Psoas muscle (tissue), 8 donors: Measurements from ENCODE around the gene SIGLEC14. TPM values are rescaled to one million over a fixed set of nuclear protein-coding genes. Genes with fewer than 3 reads are reported as not detected.

Source experiments
- ATAC-seq, 4 donors: fragments of 200-7000 bp; cut with Tn5 transposase; one replicate each; pipeline ENCODE4 v1.9.1; 2020; ENCODE audit warnings: moderate library complexity in 3 of 4, mild to moderate bottlenecking in 2 of 4
- DNase-seq, 2 donors: peaks; one replicate each; pipeline ENCODE4 v3.0.0-alpha.2; 2020
- H3K27ac ChIP-seq: fragments of 200-600 bp; one replicate; pipeline ENCODE4 v1.8.0; 2022
- H3K27me3 ChIP-seq, 3 donors: fragments of 200-600 bp in 1 of 3; one replicate each; pipeline versions ENCODE4 v1.6.1 to v1.8.0; 2013 to 2022; ENCODE audit warnings: low read length in 2 of 3, mild to moderate bottlenecking in 2 of 3, moderate library complexity in 1 of 3; ENCODE audit not compliant: insufficient read depth in 3 of 3
- H3K36me3 ChIP-seq, 2 donors: fragments of 200-600 bp in 1 of 2; one replicate each; pipeline versions ENCODE4 v1.6.1 to v1.8.0; 2013 to 2022; ENCODE audit warnings: low read depth in 1 of 2, mild to moderate bottlenecking in 1 of 2, moderate library complexity in 1 of 2; ENCODE audit not compliant: insufficient read depth in 1 of 2
- H3K4me1 ChIP-seq: fragments of 200-600 bp; one replicate; pipeline ENCODE4 v1.8.0; 2022
- H3K4me3 ChIP-seq: fragments of 200-600 bp; one replicate; pipeline ENCODE4 v1.8.0; 2022; ENCODE audit warnings: mild to moderate bottlenecking
- H3K9me3 ChIP-seq: fragments of 200-600 bp; one replicate; pipeline ENCODE4 v1.8.0; 2022
- CTCF ChIP-seq: fragments of 200-600 bp; IDR thresholded peaks from one replicate; pipeline ENCODE4 v1.8.0; 2022; ENCODE audit warnings: antibody characterized with exemption
- whole genome bisulfite sequencing, 3 donors: extraction: QIAGEN DNeasy Blood & Tissue Kit; methylation state at CpG; one replicate each; pipeline versions ENCODE4 v1.1.6 to v1.1.7; 2013; 5-methylcytosine and 5-hydroxymethylcytosine counted together
- intact Hi-C, 2 donors: fragments of 100-400 bp; cut with DNase I; formaldehyde crosslinking; loops; one replicate each; pipeline versions ENCODE4 v1.11.0 to v1.14.2; 2022
- polyA plus RNA-seq, 3 donors: library from polyadenylated mRNA; stranded (reverse); fragments of 200-250 nt; gene quantifications; one replicate each; pipeline ENCODE4 v1.2.3, GENCODE V29; 2013
- total RNA-seq, 4 donors: library from RNA; stranded (reverse); fragmentation: NEBNext Ultra II Directional in 2 of 4; extraction: Animal tissue kit (Norgen Biotek cat#: 25700) in 2 of 4; gene quantifications; one replicate each; pipeline versions ENCODE4 v1.2.1 to v1.2.4, GENCODE V29; 2021 to 2023
- donor health status: healthy with polysubstance abuse.
- donor health status: DM: no; HTN: no; CAD: no; lungs with moderate emphysema.
- donor health status: Bipolar disorder and iron deficiency.
- donor health status: healthy.
- donor health status: DM: yes; HTN: yes; CAD: no.
- donor health status: DM: no; HTN: no; CAD: no.
- donor health status: DM: no; HTN: no; CAD: no.
- donor health status: DM: yes; HTN: yes; CAD: no.

Gene SIGLEC14
- total and polyA plus RNA-seq, 7 donors = 0.07 to 1.9 (median 0.93) TPM

- intact Hi-C loops = no loop called here
- Histone ChIP-seq H3K4me1 (no peaks in the 10 kb centered on the region), H3K9me3 (no peaks in the 10 kb centered on the region), H3K36me3 (no peaks in the 10 kb centered on the region), H3K27ac (no peak overlapping the region), H3K27me3 (peaks cover 0 to 6% (median 0%) of the 10 kb centered on the region in 3 donors), H3K4me3 (no peak overlapping the region)
- no peak for DNase-seq
- no peak for ATAC-seq
- no peak for TF ChIP-seq CTCF
- WGBS, 3 donors = 79 to 82% (median 80%) methylated on average over 14 of the region's 14 CpGs
Measured at GRCh38 chr19:51628153-51628939, 18.3 kb downstream of the SIGLEC14 start.

GRCh38 chr19:51627491-51628138 is 19.0 kb downstream of the SIGLEC14 start:
- H3K9me3 ChIP-seq = no peaks in the 10 kb centered on the region
- 51 to 55% (median 54%) methylated on average over 16 of the region's 16 CpGs for WGBS, 3 donors
- H3K27me3 ChIP-seq = peaks cover 0 to 6% (median 0%) of the 10 kb centered on the region in 3 donors
- TF ChIP-seq CTCF = no peak
- no peak for ATAC-seq
- no peak overlapping the region for H3K27ac ChIP-seq
- no peaks in the 10 kb centered on the region for H3K4me1 ChIP-seq
- H3K36me3 ChIP-seq = no peaks in the 10 kb centered on the region
- H3K4me3 ChIP-seq = no peak overlapping the region
- no peak for DNase-seq
- intact Hi-C loops = no loop called here

GRCh38 chr19:51626675-51627074 is 19.9 kb downstream of the SIGLEC14 start:
- DNase-seq (no peak), ATAC-seq (no peak)
- no peaks in the 10 kb centered on the region for H3K4me1 ChIP-seq
- H3K4me3 ChIP-seq = no peak overlapping the region
- H3K9me3 ChIP-seq = no peaks in the 10 kb centered on the region
- intact Hi-C loops = no loop called here
- H3K27me3 ChIP-seq = peaks cover 0 to 6% (median 0%) of the 10 kb centered on the region in 3 donors
- H3K36me3 ChIP-seq = no peaks in the 10 kb centered on the region
- no peak overlapping the region for H3K27ac ChIP-seq
- WGBS, 3 donors = 40 to 48% (median 45%) methylated on average over 2 of the region's 2 CpGs
- TF ChIP-seq CTCF = no peak

GRCh38 chr19:51621178-51621577 is 25.4 kb downstream of the SIGLEC14 start:
- Histone ChIP-seq H3K4me3 (no peak overlapping the region), H3K27me3 (no peaks in the 10 kb centered on the region), H3K27ac (no peak overlapping the region), H3K9me3 (no peaks in the 10 kb centered on the region), H3K36me3 (no peaks in the 10 kb centered on the region), H3K4me1 (no peaks in the 10 kb centered on the region)
- 53 to 65% (median 55%) methylated on average over 2 of the region's 2 CpGs for WGBS, 3 donors
- intact Hi-C loops = no loop called here
- no peak for DNase-seq
- TF ChIP-seq CTCF = no peak
- ATAC-seq = no peak
